Measurements from ENCODE around the gene SLC4A1AP. TPM values are rescaled to one million over a fixed set of nuclear protein-coding genes. Genes with fewer than 3 reads are reported as not detected.

SLC4A1AP gene
- total and polyA plus RNA-seq, 4 donors = 7.2 to 12.3 (median 9.5) TPM

DNA sequence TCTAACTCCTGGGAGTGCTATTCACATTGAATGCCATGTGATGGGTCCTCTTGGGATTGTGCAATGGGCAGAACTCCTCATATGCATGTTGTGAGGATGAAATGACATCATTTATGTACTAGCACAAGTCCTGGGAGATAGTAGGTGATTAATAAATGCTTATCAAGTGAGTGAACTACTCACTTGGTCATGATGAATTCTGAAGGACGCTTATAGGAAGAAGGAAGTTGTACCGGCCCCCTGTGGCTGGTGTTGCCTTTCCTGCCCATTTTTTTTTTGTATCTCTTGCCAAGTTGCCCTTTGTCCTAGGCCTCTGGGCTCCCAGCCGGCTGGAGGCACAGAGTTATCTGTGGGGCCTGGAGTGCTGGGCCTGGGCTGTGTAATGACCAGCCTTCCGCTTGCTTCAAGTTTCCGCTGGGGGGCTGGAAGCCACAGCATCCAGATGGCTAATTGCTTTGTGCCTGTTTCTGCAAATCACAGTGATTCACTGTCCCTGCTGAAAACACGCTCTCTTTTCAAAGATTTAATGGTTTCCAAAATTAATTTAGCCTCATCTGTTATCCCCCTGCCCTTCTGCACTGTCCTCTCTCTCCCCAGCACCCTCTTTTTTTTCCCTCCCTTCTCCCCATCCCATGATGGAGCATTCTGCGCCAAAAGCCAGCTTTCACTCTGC lies 74.1 kb downstream of the SLC4A1AP start (continued):
- TF ChIP-seq, protein P1, sequence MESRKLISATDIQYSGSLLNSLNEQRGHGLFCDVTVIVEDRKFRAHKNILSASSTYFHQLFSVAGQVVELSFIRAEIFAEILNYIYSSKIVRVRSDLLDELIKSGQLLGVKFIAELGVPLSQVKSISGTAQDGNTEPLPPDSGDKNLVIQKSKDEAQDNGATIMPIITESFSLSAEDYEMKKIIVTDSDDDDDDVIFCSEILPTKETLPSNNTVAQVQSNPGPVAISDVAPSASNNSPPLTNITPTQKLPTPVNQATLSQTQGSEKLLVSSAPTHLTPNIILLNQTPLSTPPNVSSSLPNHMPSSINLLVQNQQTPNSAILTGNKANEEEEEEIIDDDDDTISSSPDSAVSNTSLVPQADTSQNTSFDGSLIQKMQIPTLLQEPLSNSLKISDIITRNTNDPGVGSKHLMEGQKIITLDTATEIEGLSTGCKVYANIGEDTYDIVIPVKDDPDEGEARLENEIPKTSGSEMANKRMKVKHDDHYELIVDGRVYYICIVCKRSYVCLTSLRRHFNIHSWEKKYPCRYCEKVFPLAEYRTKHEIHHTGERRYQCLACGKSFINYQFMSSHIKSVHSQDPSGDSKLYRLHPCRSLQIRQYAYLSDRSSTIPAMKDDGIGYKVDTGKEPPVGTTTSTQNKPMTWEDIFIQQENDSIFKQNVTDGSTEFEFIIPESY (IDR thresholded peaks at IDR 0.05) = no peak

DNA sequence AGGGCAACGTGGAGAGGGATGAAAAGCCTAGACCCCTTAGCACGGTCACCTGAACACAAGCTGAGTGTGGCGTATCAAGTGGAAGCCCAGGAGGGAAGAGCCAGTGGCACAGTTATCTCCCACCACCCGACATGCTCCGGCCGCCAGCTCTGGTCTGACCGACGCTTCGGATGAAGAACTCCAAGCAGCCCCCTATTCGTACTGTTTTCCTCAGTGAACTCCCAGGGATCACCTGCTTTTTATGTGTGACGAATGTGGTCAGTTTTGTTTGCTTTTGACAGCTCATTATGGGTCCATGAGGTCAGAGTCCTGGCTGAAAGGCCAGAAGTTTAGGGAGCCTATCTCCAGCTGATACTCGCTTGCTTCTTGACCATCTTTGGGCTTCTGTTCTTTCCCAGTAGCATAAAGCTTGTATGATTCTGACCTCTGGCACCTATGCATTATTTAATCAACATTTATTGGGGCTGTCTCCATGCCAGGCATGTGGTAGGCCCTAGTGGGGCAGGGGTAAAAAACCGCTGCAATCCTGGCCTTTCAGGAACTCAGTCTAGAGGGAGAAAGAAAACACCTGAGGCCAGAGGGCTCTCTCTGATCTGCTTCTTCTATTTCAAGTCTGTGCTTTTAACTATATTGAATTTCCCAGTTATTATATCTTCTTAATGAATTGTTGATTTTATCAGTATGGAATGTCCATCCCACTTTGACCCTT lies 74.8 kb downstream of the SLC4A1AP start:
- Histone ChIP-seq H3K4me3 (ENCODE audit: low read depth in 1 of 3, low read length in 3 of 3) (peak overlapping the region in 1 of 3 donors; percentile 5), H3K9ac (ENCODE audit: low read depth in 1 of 2, low read length in 2 of 2) (peak overlapping the region; percentile 49 to 94), H3K4me1 (ENCODE audit: control insufficient read depth in 4 of 4, insufficient read depth in 4 of 4, low read length in 3 of 4) (peaks cover 13 to 24% (median 24%) of the 10 kb centered on the region in 4 donors), H3K27ac (ENCODE audit: low read depth in 1 of 2, low read length in 2 of 2) (peak overlapping the region; percentile 92 to 100), H3K36me3 (ENCODE audit: control insufficient read depth in 4 of 4, insufficient read depth in 3 of 4, low read depth in 1 of 4, low read length in 3 of 4) (no peaks in the 10 kb centered on the region), H3K9me3 (ENCODE audit: control insufficient read depth in 4 of 4, low read length in 3 of 4) (no peaks in the 10 kb centered on the region), H3K27me3 (ENCODE audit: control insufficient read depth in 4 of 4, insufficient read depth in 4 of 4, low read length in 3 of 4) (no peaks in the 10 kb centered on the region)
- WGBS = 64% methylated on average over 13 of the region's 13 CpGs
- TF ChIP-seq, protein P2, sequence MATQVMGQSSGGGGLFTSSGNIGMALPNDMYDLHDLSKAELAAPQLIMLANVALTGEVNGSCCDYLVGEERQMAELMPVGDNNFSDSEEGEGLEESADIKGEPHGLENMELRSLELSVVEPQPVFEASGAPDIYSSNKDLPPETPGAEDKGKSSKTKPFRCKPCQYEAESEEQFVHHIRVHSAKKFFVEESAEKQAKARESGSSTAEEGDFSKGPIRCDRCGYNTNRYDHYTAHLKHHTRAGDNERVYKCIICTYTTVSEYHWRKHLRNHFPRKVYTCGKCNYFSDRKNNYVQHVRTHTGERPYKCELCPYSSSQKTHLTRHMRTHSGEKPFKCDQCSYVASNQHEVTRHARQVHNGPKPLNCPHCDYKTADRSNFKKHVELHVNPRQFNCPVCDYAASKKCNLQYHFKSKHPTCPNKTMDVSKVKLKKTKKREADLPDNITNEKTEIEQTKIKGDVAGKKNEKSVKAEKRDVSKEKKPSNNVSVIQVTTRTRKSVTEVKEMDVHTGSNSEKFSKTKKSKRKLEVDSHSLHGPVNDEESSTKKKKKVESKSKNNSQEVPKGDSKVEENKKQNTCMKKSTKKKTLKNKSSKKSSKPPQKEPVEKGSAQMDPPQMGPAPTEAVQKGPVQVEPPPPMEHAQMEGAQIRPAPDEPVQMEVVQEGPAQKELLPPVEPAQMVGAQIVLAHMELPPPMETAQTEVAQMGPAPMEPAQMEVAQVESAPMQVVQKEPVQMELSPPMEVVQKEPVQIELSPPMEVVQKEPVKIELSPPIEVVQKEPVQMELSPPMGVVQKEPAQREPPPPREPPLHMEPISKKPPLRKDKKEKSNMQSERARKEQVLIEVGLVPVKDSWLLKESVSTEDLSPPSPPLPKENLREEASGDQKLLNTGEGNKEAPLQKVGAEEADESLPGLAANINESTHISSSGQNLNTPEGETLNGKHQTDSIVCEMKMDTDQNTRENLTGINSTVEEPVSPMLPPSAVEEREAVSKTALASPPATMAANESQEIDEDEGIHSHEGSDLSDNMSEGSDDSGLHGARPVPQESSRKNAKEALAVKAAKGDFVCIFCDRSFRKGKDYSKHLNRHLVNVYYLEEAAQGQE (IDR thresholded peaks at IDR 0.05) = peak; percentile 75
- TF ChIP-seq FOXA1 (IDR thresholded peaks at IDR 0.05) (no peak), RXRA (IDR thresholded peaks at IDR 0.05) (peak; percentile 84 to 87), RAD21 (IDR thresholded peaks at IDR 0.05) (no peak), HNF4G (IDR thresholded peaks at IDR 0.05) (peak; percentile 73), YY1 (IDR thresholded peaks at IDR 0.05) (peak; percentile 47), JUND (IDR thresholded peaks at IDR 0.05) (peak; percentile 61 to 73), HNF4A (conservative IDR thresholded peaks at IDR 0.05) (peak; percentile 95 to 96), FOXA2 (IDR thresholded peaks at IDR 0.05) (peak; percentile 42), SP1 (IDR thresholded peaks at IDR 0.05) (peak; percentile 89), GABPA (IDR thresholded peaks at IDR 0.05 in 1 of 2, conservative IDR thresholded peaks at IDR 0.05 in 1 of 2) (no peak)
- TF ChIP-seq, protein P1 (IDR thresholded peaks at IDR 0.05) = peak; percentile 17
- TF ChIP-seq, protein P3, sequence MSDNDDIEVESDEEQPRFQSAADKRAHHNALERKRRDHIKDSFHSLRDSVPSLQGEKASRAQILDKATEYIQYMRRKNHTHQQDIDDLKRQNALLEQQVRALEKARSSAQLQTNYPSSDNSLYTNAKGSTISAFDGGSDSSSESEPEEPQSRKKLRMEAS (IDR thresholded peaks at IDR 0.05) = peak; percentile 39
- DNase-seq (ENCODE audit: low spot score) = no peak
